ENCODE data around the gene NCCRP1. TPM values are rescaled to one million over a fixed set of nuclear protein-coding genes. Genes with fewer than 3 reads are reported as not detected.

NCCRP1 gene
- total RNA-seq, 1 experiment from 2014 or later: 23.2 TPM

DNA sequence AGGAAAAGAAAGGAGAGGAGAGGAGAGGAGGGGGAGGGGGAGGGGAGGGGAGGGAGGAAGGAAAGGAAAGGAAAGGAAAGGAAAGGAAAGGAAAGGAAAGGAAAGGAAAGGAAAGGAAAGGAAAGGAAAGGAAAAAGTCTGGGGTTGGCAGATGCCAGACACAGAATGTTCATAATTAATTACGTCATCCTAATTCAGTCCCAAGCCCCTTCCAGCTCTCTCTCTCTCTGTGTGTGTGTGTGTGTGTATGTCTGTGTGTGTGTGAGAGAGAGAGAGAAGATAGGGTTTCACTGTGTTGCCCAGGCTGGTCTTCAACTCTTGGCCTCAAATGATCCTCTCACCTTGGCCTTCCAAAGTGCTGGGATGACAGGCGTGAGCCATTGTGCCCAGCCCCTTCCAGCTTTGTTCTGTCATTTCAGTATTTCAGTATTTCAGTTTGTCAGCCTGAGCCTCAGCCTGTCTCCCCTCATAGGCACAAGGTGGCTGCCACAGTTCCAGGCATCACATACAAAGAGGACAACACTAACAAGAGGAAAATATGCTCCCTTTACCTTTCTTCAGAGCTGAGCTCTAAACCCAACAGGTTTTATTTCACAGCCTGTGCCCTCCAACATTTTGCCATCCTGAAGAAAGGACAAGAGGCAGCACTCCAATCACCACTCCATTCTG is 33.5 kb downstream of the NCCRP1 start:
- TF ChIP-seq, protein P1, sequence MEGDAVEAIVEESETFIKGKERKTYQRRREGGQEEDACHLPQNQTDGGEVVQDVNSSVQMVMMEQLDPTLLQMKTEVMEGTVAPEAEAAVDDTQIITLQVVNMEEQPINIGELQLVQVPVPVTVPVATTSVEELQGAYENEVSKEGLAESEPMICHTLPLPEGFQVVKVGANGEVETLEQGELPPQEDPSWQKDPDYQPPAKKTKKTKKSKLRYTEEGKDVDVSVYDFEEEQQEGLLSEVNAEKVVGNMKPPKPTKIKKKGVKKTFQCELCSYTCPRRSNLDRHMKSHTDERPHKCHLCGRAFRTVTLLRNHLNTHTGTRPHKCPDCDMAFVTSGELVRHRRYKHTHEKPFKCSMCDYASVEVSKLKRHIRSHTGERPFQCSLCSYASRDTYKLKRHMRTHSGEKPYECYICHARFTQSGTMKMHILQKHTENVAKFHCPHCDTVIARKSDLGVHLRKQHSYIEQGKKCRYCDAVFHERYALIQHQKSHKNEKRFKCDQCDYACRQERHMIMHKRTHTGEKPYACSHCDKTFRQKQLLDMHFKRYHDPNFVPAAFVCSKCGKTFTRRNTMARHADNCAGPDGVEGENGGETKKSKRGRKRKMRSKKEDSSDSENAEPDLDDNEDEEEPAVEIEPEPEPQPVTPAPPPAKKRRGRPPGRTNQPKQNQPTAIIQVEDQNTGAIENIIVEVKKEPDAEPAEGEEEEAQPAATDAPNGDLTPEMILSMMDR (conservative IDR thresholded peaks at IDR 0.05): no peak
- TF ChIP-seq EZH2 (IDR thresholded peaks at IDR 0.05; ENCODE audit: low read depth): no peak
- CTCF ChIA-PET: no interaction called here
- H3K4me1 ChIP-seq (replicated peaks; ENCODE audit: insufficient read depth): no peaks in the 10 kb centered on the region
- POLR2A ChIA-PET (ENCODE audit: unreplicated experiment): no interaction called here
- intact Hi-C loops (cut with micrococcal nuclease; ENCODE audit: unreplicated experiment): no loop called here
- H3K4me2 ChIP-seq: no peak overlapping the region
- peaks cover 2% of the 10 kb centered on the region; the same call in 1 of the 2 replicates for H3K27me3 ChIP-seq (ENCODE audit: insufficient read depth, low read depth)
- no peak overlapping the region for H3K4me3 ChIP-seq
- no peak for DNase-seq
- no peaks in the 10 kb centered on the region for H3K9me3 ChIP-seq (ENCODE audit: insufficient read depth, low read depth)
- no peaks in the 10 kb centered on the region for H3K79me2 ChIP-seq (ENCODE audit: low read depth)
- no peak overlapping the region for H2AFZ ChIP-seq
- H4K20me1 ChIP-seq (ENCODE audit: insufficient read depth): no peaks in the 10 kb centered on the region
- no peaks in the 10 kb centered on the region for H3K36me3 ChIP-seq (ENCODE audit: low read depth)
- no peak overlapping the region for H3K27ac ChIP-seq
- H3F3A ChIP-seq (ENCODE audit: insufficient read depth, low read depth): no peaks in the 10 kb centered on the region
- BruUV-seq (replicated peaks): no TSS peak
- no peaks in the 10 kb centered on the region for H3K9me2 ChIP-seq (ENCODE audit: insufficient read depth)

DNA sequence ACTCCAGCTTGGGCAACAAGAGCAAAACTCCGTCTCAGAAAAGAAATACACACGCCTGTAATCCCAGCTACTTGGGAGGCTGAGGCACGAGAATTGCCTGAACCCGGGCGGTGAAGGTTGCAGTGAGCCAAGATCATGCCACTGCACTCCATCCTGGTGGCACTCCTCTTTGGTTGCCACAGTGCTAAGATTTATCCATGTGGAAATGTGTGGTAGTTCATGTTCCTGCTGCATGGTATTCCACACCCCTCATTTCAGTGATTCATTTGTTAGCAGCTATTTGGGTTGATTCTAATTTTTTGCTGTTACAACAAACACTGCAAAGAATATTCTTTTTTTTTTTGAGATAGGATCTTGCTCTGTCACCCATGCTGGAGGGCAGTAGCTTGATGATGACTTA is 35.9 kb downstream of the NCCRP1 start:
- Histone ChIP-seq H3K36me3 (ENCODE audit: low read depth) (no peaks in the 10 kb centered on the region), H3K27ac (no peak overlapping the region), H3K79me2 (ENCODE audit: low read depth) (no peaks in the 10 kb centered on the region), H3K27me3 (ENCODE audit: insufficient read depth, low read depth) (peaks cover 2% of the 10 kb centered on the region; the same call in 1 of the 2 replicates), H3F3A (ENCODE audit: insufficient read depth, low read depth) (0 out of 2 replicates have a peak, but pooled peaks cover 3% of the 10 kb centered on the region), H3K4me1 (replicated peaks; ENCODE audit: insufficient read depth) (0 out of 2 replicates have a peak, but pooled peaks cover 5% of the 10 kb centered on the region), H3K9me3 (ENCODE audit: insufficient read depth, low read depth) (no peaks in the 10 kb centered on the region), H3K4me2 (no peak overlapping the region), H4K20me1 (ENCODE audit: insufficient read depth) (no peaks in the 10 kb centered on the region), H2AFZ (no peak overlapping the region), H3K4me3 (no peak overlapping the region), H3K9me2 (ENCODE audit: insufficient read depth) (no peaks in the 10 kb centered on the region)
- intact Hi-C loops (cut with micrococcal nuclease; ENCODE audit: unreplicated experiment): no loop called here
- TF ChIP-seq, protein P1 (conservative IDR thresholded peaks at IDR 0.05): no peak
- TF ChIP-seq EZH2 (IDR thresholded peaks at IDR 0.05; ENCODE audit: low read depth): no peak
- no TSS peak for BruUV-seq (replicated peaks)
- ChIA-PET CTCF (interaction anchor here (0.5 kb wide), 1 partner anchor 80 kb away, joined by 7 read pairs; no protein-coding TSS in a partner anchor), POLR2A (ENCODE audit: unreplicated experiment) (no interaction called here)
- DNase-seq: no peak

DNA sequence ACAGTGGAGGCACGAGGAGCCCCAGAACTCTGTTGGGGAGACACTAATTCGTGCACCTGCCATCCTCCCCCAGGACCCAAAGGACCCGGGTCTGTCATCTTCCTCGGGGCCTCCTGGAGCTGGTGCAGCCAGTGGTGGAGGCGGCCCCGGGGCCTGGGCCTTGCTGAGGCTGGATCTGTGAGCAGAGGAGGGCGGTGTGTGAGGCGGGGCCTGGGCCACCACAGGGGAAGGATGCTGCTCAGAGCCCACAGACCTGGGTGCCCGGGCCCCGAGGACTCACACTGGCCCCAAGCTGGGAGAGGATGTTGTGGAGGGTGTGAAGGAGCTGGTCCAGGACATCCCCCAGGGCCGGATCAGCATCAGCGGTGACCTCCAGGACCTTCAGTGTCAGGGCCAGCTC is 39.8 kb downstream of the NCCRP1 start:
- no peak overlapping the region for H2AFZ ChIP-seq
- 0 out of 2 replicates have a peak, but pooled peaks cover 3% of the 10 kb centered on the region for H3F3A ChIP-seq (ENCODE audit: insufficient read depth, low read depth)
- ChIA-PET POLR2A (ENCODE audit: unreplicated experiment) (interaction anchor here (0.6 kb wide), 1 partner anchor 578 kb away, joined by 5 read pairs; no protein-coding TSS in a partner anchor), CTCF (no interaction called here)
- no peak overlapping the region for H3K4me3 ChIP-seq
- H3K27ac ChIP-seq: no peak overlapping the region
- intact Hi-C loops (cut with micrococcal nuclease; ENCODE audit: unreplicated experiment): no loop called here
- no peaks in the 10 kb centered on the region for H3K79me2 ChIP-seq (ENCODE audit: low read depth)
- no peaks in the 10 kb centered on the region for H3K27me3 ChIP-seq (ENCODE audit: insufficient read depth, low read depth)
- TF ChIP-seq, protein P1 (conservative IDR thresholded peaks at IDR 0.05): no peak
- no peak for TF ChIP-seq EZH2 (IDR thresholded peaks at IDR 0.05; ENCODE audit: low read depth)
- no peaks in the 10 kb centered on the region for H4K20me1 ChIP-seq (ENCODE audit: insufficient read depth)
- BruUV-seq (replicated peaks): no TSS peak
- H3K9me2 ChIP-seq (ENCODE audit: insufficient read depth): no peaks in the 10 kb centered on the region
- H3K4me1 ChIP-seq (replicated peaks; ENCODE audit: insufficient read depth): peaks cover 11% of the 10 kb centered on the region; the same call in 1 of the 2 replicates
- H3K4me2 ChIP-seq: no peak overlapping the region
- no peaks in the 10 kb centered on the region for H3K9me3 ChIP-seq (ENCODE audit: insufficient read depth, low read depth)
- no peak for DNase-seq
- H3K36me3 ChIP-seq (ENCODE audit: low read depth): no peaks in the 10 kb centered on the region

Data from PC-9 (cell line).